ENCODE data around the gene METTL9. TPM values are rescaled to one million over a fixed set of nuclear protein-coding genes. Genes with fewer than 3 reads are reported as not detected.
"Not testable (repeated sequence)": the region's sequence is repeated elsewhere in the genome, so short reads cannot be mapped to it uniquely, and the experiment has no call there.

METTL9 gene
- total and polyA plus RNA-seq, 2 of the 13 experiments (the other 11 are each of a cell fraction or from before 2014, with no cell fraction given), result 123 to 204 TPM

DNA sequence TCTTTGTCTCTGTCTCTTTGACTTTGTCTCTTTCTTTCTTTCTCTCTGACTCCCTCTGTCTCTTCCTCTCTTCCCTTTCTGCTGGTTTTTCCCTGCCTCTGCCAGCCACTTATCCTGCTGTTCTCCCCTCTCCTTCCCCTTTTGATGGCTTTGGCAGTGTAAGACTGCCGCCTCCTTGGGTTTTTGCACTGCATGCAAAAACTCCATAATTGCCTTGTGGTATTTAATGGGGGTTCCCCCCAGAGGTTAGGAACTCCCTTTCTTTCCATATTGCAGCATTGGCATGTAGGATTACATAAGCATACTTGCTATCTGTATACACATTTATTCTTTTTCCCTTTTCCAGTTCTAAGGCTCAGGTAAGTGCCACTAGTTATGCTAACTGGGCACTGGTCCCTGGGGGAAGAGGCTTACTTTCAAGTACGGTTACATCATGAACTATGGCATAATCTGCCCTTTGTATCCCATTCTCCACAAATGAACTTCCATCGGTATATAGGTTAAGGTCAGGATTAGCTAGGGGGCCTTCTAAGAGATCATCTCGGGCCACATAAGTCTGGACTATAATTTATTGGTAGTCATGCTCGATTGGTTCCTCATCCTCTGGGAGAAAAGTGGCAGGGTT is 32.7 kb downstream of the METTL9 start (continued):
- not testable (repeated sequence) for TF ChIP-seq SOX13 (IDR thresholded peaks at IDR 0.05)
- TF ChIP-seq SOX13 (CRISPR knock-in tag; conservative IDR thresholded peaks at IDR 0.05 in 1 of 2, IDR thresholded peaks at IDR 0.05 in 1 of 2) (0 out of 4 replicates have a peak, but pooled peaks of 1 of the 2 experiments have one; percentile 12), HNF4A (CRISPR knock-in tag; IDR thresholded peaks at IDR 0.05) (peak; percentile 70), TBL1XR1 (IDR thresholded peaks at IDR 0.05; ENCODE audit: borderline replicate concordance, low read length, partially characterized antibody) (peak; percentile 38)

DNA sequence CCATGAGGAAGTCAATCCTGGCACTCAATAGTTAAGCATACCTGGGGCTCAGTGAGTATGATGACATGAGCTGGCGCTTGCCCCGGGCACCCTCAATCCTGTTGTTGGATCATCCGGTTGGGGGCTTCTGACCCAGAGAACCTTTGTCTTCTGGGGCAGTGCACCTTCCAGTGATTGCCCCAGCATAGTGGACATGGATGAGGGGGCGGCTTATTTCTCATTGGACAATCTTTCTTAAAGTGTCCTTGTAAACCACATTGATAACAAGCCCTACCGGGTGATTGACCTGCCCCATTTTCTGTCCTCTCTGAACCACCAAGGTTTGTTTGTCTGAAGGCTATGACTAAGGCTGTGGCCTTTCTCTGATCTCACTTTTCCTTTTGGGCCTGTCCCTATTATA is 34.8 kb downstream of the METTL9 start:
- no peak overlapping the region for H3K4me2 ChIP-seq (ENCODE audit: low read depth, low read length)
- no peak for ATAC-seq
- no peaks in the 10 kb centered on the region for H3K79me2 ChIP-seq (ENCODE audit: insufficient read depth, low read length)
- BruUV-seq (replicated peaks), result no TSS peak
- no peak overlapping the region for H3K4me3 ChIP-seq (replicated peaks in 1 of 3; ENCODE audit: insufficient read depth in 1 of 3, low read depth in 2 of 3, low read length in 3 of 3)
- H3K9ac ChIP-seq (ENCODE audit: insufficient read depth, low read depth, low read length), result no peak overlapping the region
- no peaks in the 10 kb centered on the region for H3K9me3 ChIP-seq (ENCODE audit: low read length)
- peaks cover 37% of the 10 kb centered on the region for H3K4me1 ChIP-seq (ENCODE audit: insufficient read depth, low read length)
- ChIA-PET CTCF (ENCODE audit: low intra/inter-chr PET ratio, low total read pairs) (no interaction called here), POLR2A (no interaction called here)
- DNase-seq (ENCODE audit: low spot score), result peak; percentile 67
- in situ Hi-C loops (cut with HindIII; ENCODE audit: extremely low pct_ligation_motif_present, low pct_unique_long_range_greater_than_20kb) (no loop called here), intact Hi-C loops (cut with micrococcal nuclease; ENCODE audit: unreplicated experiment) (no loop called here)
- no peaks in the 10 kb centered on the region; the same call in 1 of the 2 replicates for H4K20me1 ChIP-seq (ENCODE audit: insufficient read depth, low read length)
- no peak overlapping the region for H2AFZ ChIP-seq (ENCODE audit: low read length)
- peaks cover 5 to 10% of the 10 kb centered on the region in 2 experiments; a peak in 3 of 5 replicates for H3K36me3 ChIP-seq (replicated peaks in 1 of 2; ENCODE audit: control insufficient read depth in 1 of 2, insufficient read depth in 2 of 2, low read length in 2 of 2)
- WGBS (ENCODE audit: low lambda C conversion rate), result 62% methylated on average over 5 of the region's 5 CpGs
- FAIRE-seq, result no peak
- H3K27me3 ChIP-seq (ENCODE audit: control insufficient read depth in 1 of 2, insufficient read depth in 2 of 2, low read length in 2 of 2), result no peaks in the 10 kb centered on the region
- H3K27ac ChIP-seq (ENCODE audit: extremely low read length, insufficient read depth, low read length), result no peak overlapping the region
- TF ChIP-seq, protein P1, sequence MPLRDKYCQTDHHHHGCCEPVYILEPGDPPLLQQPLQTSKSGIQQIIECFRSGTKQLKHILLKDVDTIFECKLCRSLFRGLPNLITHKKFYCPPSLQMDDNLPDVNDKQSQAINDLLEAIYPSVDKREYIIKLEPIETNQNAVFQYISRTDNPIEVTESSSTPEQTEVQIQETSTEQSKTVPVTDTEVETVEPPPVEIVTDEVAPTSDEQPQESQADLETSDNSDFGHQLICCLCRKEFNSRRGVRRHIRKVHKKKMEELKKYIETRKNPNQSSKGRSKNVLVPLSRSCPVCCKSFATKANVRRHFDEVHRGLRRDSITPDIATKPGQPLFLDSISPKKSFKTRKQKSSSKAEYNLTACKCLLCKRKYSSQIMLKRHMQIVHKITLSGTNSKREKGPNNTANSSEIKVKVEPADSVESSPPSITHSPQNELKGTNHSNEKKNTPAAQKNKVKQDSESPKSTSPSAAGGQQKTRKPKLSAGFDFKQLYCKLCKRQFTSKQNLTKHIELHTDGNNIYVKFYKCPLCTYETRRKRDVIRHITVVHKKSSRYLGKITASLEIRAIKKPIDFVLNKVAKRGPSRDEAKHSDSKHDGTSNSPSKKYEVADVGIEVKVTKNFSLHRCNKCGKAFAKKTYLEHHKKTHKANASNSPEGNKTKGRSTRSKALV (CRISPR knock-in tag; IDR thresholded peaks at IDR 0.05), result no peak
- TF ChIP-seq ZNF616 (CRISPR knock-in tag; IDR thresholded peaks at IDR 0.05; ENCODE audit: low read depth), result no peak
- TF ChIP-seq TBP (CRISPR knock-in tag; IDR thresholded peaks at IDR 0.05), result no peak
- no peak for TF ChIP-seq ZNF773 (CRISPR knock-in tag; IDR thresholded peaks at IDR 0.05; ENCODE audit: borderline replicate concordance)
- no peak for TF ChIP-seq ZBTB8A (CRISPR knock-in tag; IDR thresholded peaks at IDR 0.05; ENCODE audit: borderline replicate concordance, low read depth)
- no peak for TF ChIP-seq HOXA7 (CRISPR knock-in tag; IDR thresholded peaks at IDR 0.05)
- no peak for TF ChIP-seq ZNF350 (CRISPR knock-in tag; IDR thresholded peaks at IDR 0.05; ENCODE audit: borderline replicate concordance, low read depth)
- TF ChIP-seq ZNF3 (CRISPR knock-in tag; IDR thresholded peaks at IDR 0.05), result no peak
- TF ChIP-seq CEBPB (IDR thresholded peaks at IDR 0.05; ENCODE audit: borderline replicate concordance, low read depth, low read length), result no peak
- no peak for TF ChIP-seq NPAS2 (CRISPR knock-in tag; IDR thresholded peaks at IDR 0.05; ENCODE audit: borderline replicate concordance)
- TF ChIP-seq SNRNP70 (IDR thresholded peaks at IDR 0.05; ENCODE audit: low read depth, low read length), result no peak
- no peak for TF ChIP-seq LCORL (IDR thresholded peaks at IDR 0.05)
- TF ChIP-seq LCORL (CRISPR knock-in tag; IDR thresholded peaks at IDR 0.05), result no peak
- peak; percentile 34 for TF ChIP-seq TEAD3 (CRISPR knock-in tag; optimal IDR thresholded peaks at IDR 0.05; ENCODE audit: borderline replicate concordance)
- TF ChIP-seq, protein P2, sequence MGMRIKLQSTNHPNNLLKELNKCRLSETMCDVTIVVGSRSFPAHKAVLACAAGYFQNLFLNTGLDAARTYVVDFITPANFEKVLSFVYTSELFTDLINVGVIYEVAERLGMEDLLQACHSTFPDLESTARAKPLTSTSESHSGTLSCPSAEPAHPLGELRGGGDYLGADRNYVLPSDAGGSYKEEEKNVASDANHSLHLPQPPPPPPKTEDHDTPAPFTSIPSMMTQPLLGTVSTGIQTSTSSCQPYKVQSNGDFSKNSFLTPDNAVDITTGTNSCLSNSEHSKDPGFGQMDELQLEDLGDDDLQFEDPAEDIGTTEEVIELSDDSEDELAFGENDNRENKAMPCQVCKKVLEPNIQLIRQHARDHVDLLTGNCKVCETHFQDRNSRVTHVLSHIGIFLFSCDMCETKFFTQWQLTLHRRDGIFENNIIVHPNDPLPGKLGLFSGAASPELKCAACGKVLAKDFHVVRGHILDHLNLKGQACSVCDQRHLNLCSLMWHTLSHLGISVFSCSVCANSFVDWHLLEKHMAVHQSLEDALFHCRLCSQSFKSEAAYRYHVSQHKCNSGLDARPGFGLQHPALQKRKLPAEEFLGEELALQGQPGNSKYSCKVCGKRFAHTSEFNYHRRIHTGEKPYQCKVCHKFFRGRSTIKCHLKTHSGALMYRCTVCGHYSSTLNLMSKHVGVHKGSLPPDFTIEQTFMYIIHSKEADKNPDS (CRISPR knock-in tag; IDR thresholded peaks at IDR 0.05), result no peak
- peak; percentile 18; the same call in 1 of the 2 replicates for TF ChIP-seq ZNF644 (CRISPR knock-in tag; IDR thresholded peaks at IDR 0.05; ENCODE audit: low read depth)
- no peak for TF ChIP-seq NCOA2 (CRISPR knock-in tag; IDR thresholded peaks at IDR 0.05)
- TF ChIP-seq RARA (CRISPR knock-in tag; IDR thresholded peaks at IDR 0.05), result peak; percentile 76

Measured in HepG2 (cell line).